Activated B cell treated with CpG ODN at 0.5 μM for 24 hours (primary cell): ENCODE data around the gene MUC4. TPM values are rescaled to one million over a fixed set of nuclear protein-coding genes. Genes with fewer than 3 reads are reported as not detected.
A peak's percentile ranks its signal among the peaks of the same experiment; 100 is the strongest.

ENCODE experiments used
- ATAC-seq: fragments of 200-7000 bp; cut with Tn5 transposase; one replicate; pipeline ENCODE4 v1.10.0; 2021; ENCODE audit warnings: low read depth, mild to moderate bottlenecking, moderate library complexity
- CTCF ChIA-PET: fragments of 350-600 bp; sonication (Branson Sonifier 250); formaldehyde crosslinking; loops from one replicate; lab custom pipeline; 2021; ENCODE audit warnings: antibody characterized with exemption; lab: Charles Lee
- POLR2A ChIA-PET: fragments of 350-600 bp; sonication (Branson Sonifier 250); formaldehyde crosslinking; loops from one replicate; lab custom pipeline; 2021; ENCODE audit warnings: antibody characterized with exemption; lab: Charles Lee
- DNase-seq: peaks from one replicate; pipeline ENCODE4 v3.0.0; 2022
- H3K27ac Mint-ChIP-seq: one replicate; pipeline ENCODE4 v1.8.0; 2020; ENCODE audit warnings: mixed read lengths
- H3K27me3 Mint-ChIP-seq: one replicate; pipeline ENCODE4 v1.8.0; 2021; ENCODE audit warnings: mixed read lengths
- H3K36me3 Mint-ChIP-seq: one replicate; pipeline ENCODE4 v1.8.0; 2021; ENCODE audit warnings: low read depth, mixed read lengths
- H3K4me1 Mint-ChIP-seq: one replicate; pipeline ENCODE4 v1.8.0; 2021; ENCODE audit warnings: mixed read lengths
- H3K4me3 Mint-ChIP-seq: one replicate; pipeline ENCODE4 v1.8.0; 2020; ENCODE audit warnings: mild to moderate bottlenecking, mixed read lengths
- H3K9me3 Mint-ChIP-seq: one replicate; pipeline ENCODE4 v1.8.0; 2020; ENCODE audit warnings: mixed read lengths
- CTCF ChIP-seq: fragments of 200-600 bp; IDR thresholded peaks from one replicate; pipeline ENCODE4 v1.8.0; 2022; ENCODE audit warnings: antibody characterized with exemption, mild to moderate bottlenecking
- intact Hi-C: fragments of 100-400 bp; cut with micrococcal nuclease; formaldehyde crosslinking; loops from one replicate; pipeline ENCODE4 v1.15.1; 2024
- total RNA-seq: library from RNA; stranded (reverse); gene quantifications from 2 replicates; pipeline ENCODE4 v1.2.3, GENCODE V29; 2022

MUC4 gene
- total RNA-seq, 1 donor from 2014 or later = 0.09 TPM

GRCh38 chr3:195708061-195708460, 103.7 kb downstream of the MUC4 start:
- no peak for ATAC-seq
- Mint-ChIP-seq H3K4me1 (peaks cover 4% of the 10 kb centered on the region), H3K27me3 (no peaks in the 10 kb centered on the region), H3K4me3 (no peak overlapping the region), H3K27ac (no peak overlapping the region), H3K9me3 (no peaks in the 10 kb centered on the region), H3K36me3 (peaks cover 26% of the 10 kb centered on the region)
- DNase-seq = no peak
- no peak for TF ChIP-seq CTCF
- ChIA-PET CTCF (no interaction called here), POLR2A (no interaction called here)
- intact Hi-C loops = no loop called here

GRCh38 chr3:195705081-195705991, 106.4 kb downstream of the MUC4 start:
- no peaks in the 10 kb centered on the region for H3K27me3 Mint-ChIP-seq
- TF ChIP-seq CTCF = no peak
- DNase-seq = no peak
- peaks cover 4% of the 10 kb centered on the region for H3K4me1 Mint-ChIP-seq
- H3K27ac Mint-ChIP-seq = no peak overlapping the region
- intact Hi-C loops = no loop called here
- H3K36me3 Mint-ChIP-seq = peaks cover 14% of the 10 kb centered on the region
- ATAC-seq = peak; percentile 25
- CTCF ChIA-PET = interaction anchor here (0.8 kb wide), 1 partner anchor 11 kb away, joined by 3 read pairs; no protein-coding TSS in a partner anchor
- no peaks in the 10 kb centered on the region for H3K9me3 Mint-ChIP-seq
- no peak overlapping the region for H3K4me3 Mint-ChIP-seq
- POLR2A ChIA-PET = no interaction called here

GRCh38 chr3:195704433-195704999, 107.2 kb downstream of the MUC4 start:
- Mint-ChIP-seq H3K27me3 (no peaks in the 10 kb centered on the region), H3K9me3 (no peaks in the 10 kb centered on the region), H3K27ac (no peak overlapping the region), H3K4me3 (no peak overlapping the region), H3K36me3 (peaks cover 11% of the 10 kb centered on the region), H3K4me1 (peaks cover 4% of the 10 kb centered on the region)
- DNase-seq (no peak), ATAC-seq (no peak)
- ChIA-PET POLR2A (interaction anchor here (0.7 kb wide), 2 partner anchors 10 to 15 kb away, joined by 3 to 20 read pairs; no protein-coding TSS in a partner anchor), CTCF (interaction anchor here (2.3 kb wide), 1 partner anchor 147 kb away, joined by 6 read pairs; no protein-coding TSS in a partner anchor)
- peak; percentile 28 for TF ChIP-seq CTCF
- intact Hi-C loops = no loop called here

GRCh38 chr3:195703776-195704175, 108.0 kb downstream of the MUC4 start:
- ChIA-PET POLR2A (interaction anchor here (0.7 kb wide), 2 partner anchors 11 to 16 kb away, joined by 3 to 20 read pairs; no protein-coding TSS in a partner anchor), CTCF (interaction anchor here (2.3 kb wide), 1 partner anchor 147 kb away, joined by 6 read pairs; no protein-coding TSS in a partner anchor)
- Mint-ChIP-seq H3K9me3 (no peaks in the 10 kb centered on the region), H3K27me3 (no peaks in the 10 kb centered on the region), H3K4me3 (no peak overlapping the region), H3K27ac (no peak overlapping the region), H3K4me1 (no peaks in the 10 kb centered on the region), H3K36me3 (peaks cover 6% of the 10 kb centered on the region)
- no peak for TF ChIP-seq CTCF
- intact Hi-C loops = no loop called here
- no peak for ATAC-seq
- DNase-seq = no peak
